Keratinocyte (primary cell): ENCODE data around the gene SPTSSB. TPM values are rescaled to one million over a fixed set of nuclear protein-coding genes. Genes with fewer than 3 reads are reported as not detected.

Experiments used
- DNase-seq: peaks from one replicate; pipeline ENCODE4 v3.0.0-alpha.2; 2011; ENCODE audit warnings: low read depth, missing footprints, low spot score
- FAIRE-seq: peaks from 2 replicates; lab custom pipeline; 2011; peaks lifted over from hg19 to GRCh38; lab: Jason Lieb, UNC
- H2AFZ ChIP-seq: 2 replicates; pipeline ENCODE4 v1.6.0; 2012; ENCODE audit warnings: low read length, control low read depth, inconsistent platforms; ENCODE audit not compliant: control insufficient read depth
- H3K27ac ChIP-seq: 2 replicates; pipeline ENCODE4 v1.5.1; 2011; ENCODE audit warnings: low read length; ENCODE audit not compliant: control insufficient read depth, insufficient read depth
- H3K27me3 ChIP-seq: 3 replicates; pipeline ENCODE4 v1.6.0; 2011; ENCODE audit warnings: low read length; ENCODE audit not compliant: control insufficient read depth, insufficient read depth; ENCODE audit errors: extremely low read depth
- H3K36me3 ChIP-seq, 2 experiments: 2 replicates in 1 of 2; 3 replicates in 1 of 2; pipeline ENCODE4 v1.5.1; 2011; ENCODE audit warnings: low read length in 2 of 2, mild to moderate bottlenecking in 1 of 2; ENCODE audit not compliant: control insufficient read depth in 2 of 2, insufficient read depth in 2 of 2; ENCODE audit errors: extremely low read depth in 1 of 2
- H3K4me1 ChIP-seq: 3 replicates; pipeline ENCODE4 v1.5.1; 2011; ENCODE audit warnings: low read length; ENCODE audit not compliant: control insufficient read depth, insufficient read depth; ENCODE audit errors: extremely low read depth
- H3K4me2 ChIP-seq: 3 replicates; pipeline ENCODE4 v1.6.0; 2011; ENCODE audit warnings: low read depth, low read length; ENCODE audit not compliant: control insufficient read depth, insufficient read depth; ENCODE audit errors: extremely low read depth
- H3K4me3 ChIP-seq, 3 experiments: fragments of 200-600 bp in 1 of 3; sonication (generic) in 1 of 3; 2 replicates in 2 of 3; 3 replicates in 1 of 3; pipeline ENCODE4 v1.5.1; 2011 to 2016; ENCODE audit warnings: low read length in 3 of 3, mild to moderate bottlenecking in 3 of 3, control low read depth in 2 of 3, inconsistent platforms in 1 of 3, low read depth in 1 of 3, mixed read lengths in 1 of 3, mixed run types in 1 of 3, moderate library complexity in 1 of 3; ENCODE audit not compliant: control insufficient read depth in 2 of 3, insufficient read depth in 2 of 3; ENCODE audit errors: extremely low read depth in 1 of 3
- H3K79me2 ChIP-seq: 2 replicates; pipeline ENCODE4 v1.6.0; 2012; ENCODE audit warnings: low read length; ENCODE audit not compliant: control insufficient read depth, insufficient read depth
- H3K9ac ChIP-seq: 3 replicates; pipeline ENCODE4 v1.6.0; 2011; ENCODE audit warnings: low read length; ENCODE audit not compliant: control insufficient read depth, insufficient read depth; ENCODE audit errors: extremely low read depth
- H3K9me1 ChIP-seq: 3 replicates; pipeline ENCODE4 v1.6.0; 2011; ENCODE audit warnings: low read length; ENCODE audit not compliant: control insufficient read depth, insufficient read depth; ENCODE audit errors: extremely low read depth
- H3K9me3 ChIP-seq: 2 replicates; pipeline ENCODE4 v1.5.1; 2012; ENCODE audit warnings: low read depth, low read length; ENCODE audit not compliant: control insufficient read depth
- H4K20me1 ChIP-seq: 3 replicates; pipeline ENCODE4 v1.6.0; 2011; ENCODE audit warnings: low read length; ENCODE audit not compliant: control insufficient read depth, insufficient read depth; ENCODE audit errors: extremely low read depth
- EZH2 ChIP-seq: IDR thresholded peaks from one replicate; pipeline ENCODE4 v1.6.1; 2012; ENCODE audit warnings: inconsistent platforms, mild to moderate bottlenecking, low read length, moderate library complexity
- dilution Hi-C: fragments of 300-500 bp; cut with MboI; formaldehyde crosslinking; loops from one replicate; pipeline ENCODE4 v1.7.0; 2020; ENCODE audit warnings: low sequenced_read_pairs; ENCODE audit not compliant: extremely low pct_ligation_motif_present
- polyA plus RNA-seq, 5 experiments: library from polyadenylated mRNA; depleted of rRNA in 3 of 5; stranded (reverse) in 3 of 5; stranded (forward) in 1 of 5; unstranded in 1 of 5; fragments of >200 nt; gene quantifications; 1 replicate in 1 of 5; 2 replicates in 3 of 5; 3 replicates in 1 of 5; pipeline versions ENCODE4 v1.2.1 to v1.2.3, GENCODE V29; 2011 to 2012; ENCODE audit warnings: missing spikeins in 2 of 5, low read depth in 1 of 5, low replicate concordance in 1 of 5
- TF ChIP-seq, protein P1 (sequence below), 3 experiments: IDR thresholded peaks in 1 of 3; conservative IDR thresholded peaks in 1 of 3; optimal IDR thresholded peaks in 1 of 3; 2 replicates in 2 of 3; 3 replicates in 1 of 3; pipeline versions ENCODE3 to v1.5.1; 2011; ENCODE audit warnings: low read length in 3 of 3, mild to moderate bottlenecking in 3 of 3, moderate library complexity in 2 of 3, control low read depth in 1 of 3, inconsistent platforms in 1 of 3; ENCODE audit not compliant: insufficient read depth in 2 of 3; ENCODE audit errors: extremely low read depth in 1 of 3

Gene SPTSSB
- polyA plus RNA-seq, 1 donor (not counting 4 experiments of a cell fraction or from before 2014, with no cell fraction given): 2.6 TPM

DNA sequence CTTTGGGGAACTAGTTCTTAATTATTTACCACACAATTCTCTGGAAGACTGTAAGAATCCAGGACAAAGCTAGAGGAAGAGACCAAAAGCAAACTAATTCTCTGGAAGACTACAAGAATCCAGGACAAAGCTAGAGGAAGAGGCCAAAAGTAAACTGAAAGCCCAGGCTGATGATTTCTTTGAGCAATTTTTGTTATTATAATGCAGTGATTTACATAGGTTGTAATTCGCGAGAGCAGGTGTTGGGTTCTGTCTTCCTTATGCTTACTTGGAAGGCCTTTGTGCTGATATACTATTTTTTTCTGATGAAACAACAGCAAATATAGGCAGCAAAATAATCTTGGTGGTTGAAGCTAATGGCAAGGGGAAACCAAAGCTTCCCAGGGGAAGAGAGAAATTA is 5.2 kb downstream of the SPTSSB start:
- Histone ChIP-seq H3K4me1 (no peaks in the 10 kb centered on the region), H3K27ac (no peak overlapping the region), H3K36me3 (no peaks in the 10 kb centered on the region), H3K27me3 (no peaks in the 10 kb centered on the region), H3K4me3 (no peak overlapping the region), H3K4me2 (no peak overlapping the region), H3K9me1 (no peaks in the 10 kb centered on the region), H3K79me2 (no peaks in the 10 kb centered on the region), H3K9me3 (no peaks in the 10 kb centered on the region), H2AFZ (no peak overlapping the region), H3K9ac (no peak overlapping the region), H4K20me1 (no peaks in the 10 kb centered on the region)
- FAIRE-seq: no peak
- DNase-seq: no peak
- TF ChIP-seq, protein P1, sequence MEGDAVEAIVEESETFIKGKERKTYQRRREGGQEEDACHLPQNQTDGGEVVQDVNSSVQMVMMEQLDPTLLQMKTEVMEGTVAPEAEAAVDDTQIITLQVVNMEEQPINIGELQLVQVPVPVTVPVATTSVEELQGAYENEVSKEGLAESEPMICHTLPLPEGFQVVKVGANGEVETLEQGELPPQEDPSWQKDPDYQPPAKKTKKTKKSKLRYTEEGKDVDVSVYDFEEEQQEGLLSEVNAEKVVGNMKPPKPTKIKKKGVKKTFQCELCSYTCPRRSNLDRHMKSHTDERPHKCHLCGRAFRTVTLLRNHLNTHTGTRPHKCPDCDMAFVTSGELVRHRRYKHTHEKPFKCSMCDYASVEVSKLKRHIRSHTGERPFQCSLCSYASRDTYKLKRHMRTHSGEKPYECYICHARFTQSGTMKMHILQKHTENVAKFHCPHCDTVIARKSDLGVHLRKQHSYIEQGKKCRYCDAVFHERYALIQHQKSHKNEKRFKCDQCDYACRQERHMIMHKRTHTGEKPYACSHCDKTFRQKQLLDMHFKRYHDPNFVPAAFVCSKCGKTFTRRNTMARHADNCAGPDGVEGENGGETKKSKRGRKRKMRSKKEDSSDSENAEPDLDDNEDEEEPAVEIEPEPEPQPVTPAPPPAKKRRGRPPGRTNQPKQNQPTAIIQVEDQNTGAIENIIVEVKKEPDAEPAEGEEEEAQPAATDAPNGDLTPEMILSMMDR (optimal IDR thresholded peaks at IDR 0.05 in 1 of 3, IDR thresholded peaks at IDR 0.05 in 1 of 3, conservative IDR thresholded peaks at IDR 0.05 in 1 of 3; ENCODE audit: extremely low read depth in 1 of 3, insufficient read depth in 2 of 3, low read length in 3 of 3): no peak
- no peak for TF ChIP-seq EZH2
- dilution Hi-C loops: no loop called here

DNA sequence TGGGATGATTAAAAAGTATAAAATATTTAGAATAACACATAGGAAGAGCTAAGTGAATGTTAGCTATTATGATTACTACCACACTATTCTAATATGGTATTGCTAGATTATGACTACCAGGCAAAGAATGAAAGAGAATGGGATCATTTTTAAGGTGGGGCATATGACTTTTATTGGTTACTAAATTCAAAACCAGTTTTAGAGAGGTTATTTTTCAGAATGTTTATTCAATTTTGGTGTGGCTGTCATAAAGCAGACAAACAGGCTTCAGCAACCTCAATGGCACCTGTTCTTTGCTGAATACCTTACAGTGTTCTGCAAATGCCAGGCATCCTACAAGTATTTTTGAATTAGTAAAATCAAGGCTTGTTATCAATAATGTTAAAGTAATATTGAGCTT is 12.8 kb downstream of the SPTSSB start:
- no peak overlapping the region for H3K4me2 ChIP-seq
- no peaks in the 10 kb centered on the region for H3K9me3 ChIP-seq
- H3K36me3 ChIP-seq: no peaks in the 10 kb centered on the region
- no peak for FAIRE-seq
- no peak overlapping the region for H3K9ac ChIP-seq
- H3K9me1 ChIP-seq: no peaks in the 10 kb centered on the region
- peaks cover 5% of the 10 kb centered on the region for H3K4me1 ChIP-seq
- no peaks in the 10 kb centered on the region for H3K27me3 ChIP-seq
- dilution Hi-C loops: no loop called here
- no peak overlapping the region for H2AFZ ChIP-seq
- DNase-seq: no peak
- no peak overlapping the region for H3K27ac ChIP-seq
- H3K79me2 ChIP-seq: no peaks in the 10 kb centered on the region
- H4K20me1 ChIP-seq: no peaks in the 10 kb centered on the region
- TF ChIP-seq, protein P1 (optimal IDR thresholded peaks at IDR 0.05 in 1 of 3, IDR thresholded peaks at IDR 0.05 in 1 of 3, conservative IDR thresholded peaks at IDR 0.05 in 1 of 3; ENCODE audit: extremely low read depth in 1 of 3, insufficient read depth in 2 of 3, low read length in 3 of 3): no peak
- no peak for TF ChIP-seq EZH2
- no peak overlapping the region for H3K4me3 ChIP-seq
